CD4-positive, alpha-beta memory T cell (primary cell): ENCODE measurements around the gene TFF3. TPM values are rescaled to one million over a fixed set of nuclear protein-coding genes. Genes with fewer than 3 reads are reported as not detected.
A peak's percentile ranks its signal among the peaks of the same experiment; 100 is the strongest.

Source experiments
- CTCF ChIA-PET: fragments of 350-600 bp; sonication (Branson Sonifier 250); formaldehyde crosslinking; loops from one replicate; lab custom pipeline; 2021; ENCODE audit warnings: inconsistent platforms; ENCODE audit not compliant: partially characterized antibody; lab: Charles Lee
- POLR2A ChIA-PET: fragments of 350-600 bp; sonication (Branson Sonifier 250); formaldehyde crosslinking; loops from one replicate; lab custom pipeline; 2021; ENCODE audit not compliant: partially characterized antibody; lab: Charles Lee
- DNase-seq, 5 donors: peaks; one replicate each; pipeline versions ENCODE4 v3.0.0 to v3.0.0-alpha.2; 2020 to 2022; ENCODE audit warnings: mixed read lengths in 1 of 5
- H3K27ac ChIP-seq: one replicate; pipeline ENCODE4 v1.7.0; 2013; ENCODE audit warnings: low read depth, low read length
- H3K27me3 ChIP-seq: 2 replicates; pipeline ENCODE4 v1.7.0; 2013; ENCODE audit warnings: mild to moderate bottlenecking, low read length, moderate library complexity; ENCODE audit not compliant: insufficient read depth
- H3K36me3 ChIP-seq: 2 replicates; pipeline ENCODE4 v1.7.0; 2013; ENCODE audit warnings: mild to moderate bottlenecking, low read length, moderate library complexity; ENCODE audit not compliant: insufficient read depth
- H3K4me1 ChIP-seq: 2 replicates; pipeline ENCODE4 v1.7.0; 2013; ENCODE audit warnings: mild to moderate bottlenecking, low read length, moderate library complexity; ENCODE audit not compliant: insufficient read depth
- H3K4me3 ChIP-seq, 2 donors: one replicate each; pipeline ENCODE4 v1.7.0; 2013; ENCODE audit warnings: low read length in 2 of 2, mild to moderate bottlenecking in 1 of 2
- H3K9me3 ChIP-seq, 2 donors: one replicate each; pipeline ENCODE4 v1.7.0; 2013; ENCODE audit warnings: low read length in 2 of 2, control low read depth in 1 of 2; ENCODE audit not compliant: control insufficient read depth in 1 of 2
- H3K27ac Mint-ChIP-seq, 7 donors: one replicate each; pipeline ENCODE4 v1.8.0; 2020 to 2021; ENCODE audit warnings: mixed read lengths in 7 of 7, mild to moderate bottlenecking in 6 of 7, inconsistent platforms in 3 of 7, moderate library complexity in 3 of 7
- H3K27me3 Mint-ChIP-seq, 2 donors: one replicate each; pipeline ENCODE4 v1.8.0; 2020 to 2021; ENCODE audit warnings: mixed read lengths in 2 of 2
- H3K36me3 Mint-ChIP-seq, 2 donors: one replicate each; pipeline ENCODE4 v1.8.0; 2020 to 2021; ENCODE audit warnings: mixed read lengths in 2 of 2, inconsistent platforms in 1 of 2, mild to moderate bottlenecking in 1 of 2
- H3K4me1 Mint-ChIP-seq, 4 donors: one replicate each; pipeline ENCODE4 v1.8.0; 2020 to 2021; ENCODE audit warnings: mixed read lengths in 4 of 4, mild to moderate bottlenecking in 1 of 4
- H3K4me3 Mint-ChIP-seq, 8 donors: one replicate each; pipeline ENCODE4 v1.8.0; 2020 to 2021; ENCODE audit warnings: mixed read lengths in 8 of 8, mild to moderate bottlenecking in 7 of 8, moderate library complexity in 6 of 8, inconsistent platforms in 3 of 8
- H3K9me3 Mint-ChIP-seq, 8 donors: one replicate each; pipeline ENCODE4 v1.8.0; 2020 to 2021; ENCODE audit warnings: mixed read lengths in 8 of 8, mild to moderate bottlenecking in 5 of 8, inconsistent platforms in 3 of 8, moderate library complexity in 1 of 8
- intact Hi-C: fragments of 100-400 bp; cut with micrococcal nuclease; formaldehyde crosslinking; loops from one replicate; pipeline ENCODE4 v1.15.1; 2023
- polyA plus RNA-seq, 2 donors: library from polyadenylated mRNA; unstranded; fragments of 300-500 nt; fragmentation: Illumina TruSeq; gene quantifications; one replicate each; pipeline ENCODE4 v1.2.3, GENCODE V29; 2021
- total RNA-seq, 2 experiments: library from RNA; stranded (reverse); gene quantifications; one replicate each; pipeline ENCODE4 v1.2.3, GENCODE V29; 2021

TFF3 gene
- total and polyA plus RNA-seq, 4 experiments from 2014 or later: not detected

- ChIA-PET POLR2A (no interaction called here), CTCF (no interaction called here)
- H3K36me3 ChIP-seq: peaks cover 3% of the 10 kb centered on the region
- no peak overlapping the region for H3K27ac Mint-ChIP-seq
- no peak overlapping the region for H3K4me3 Mint-ChIP-seq
- no peak overlapping the region for H3K4me3 ChIP-seq
- intact Hi-C loops: no loop called here
- H3K4me1 Mint-ChIP-seq: peaks cover 0 to 16% (median 4%) of the 10 kb centered on the region in 4 donors
- H3K27me3 ChIP-seq: no peaks in the 10 kb centered on the region
- no peak for DNase-seq
- H3K36me3 Mint-ChIP-seq: peaks cover 30 to 36% of the 10 kb centered on the region in 2 donors
- no peaks in the 10 kb centered on the region for H3K9me3 Mint-ChIP-seq
- no peaks in the 10 kb centered on the region for H3K4me1 ChIP-seq
- H3K27ac ChIP-seq: no peak overlapping the region
- H3K27me3 Mint-ChIP-seq: no peaks in the 10 kb centered on the region
- no peaks in the 10 kb centered on the region for H3K9me3 ChIP-seq
These were observed 16.6 kb downstream of the TFF3 start for GRCh38 chr21:42298657-42299056.

GRCh38 chr21:42298237-42298636 is 17.0 kb downstream of the TFF3 start:
- Histone ChIP-seq H3K9me3 (no peaks in the 10 kb centered on the region), H3K27ac (no peak overlapping the region), H3K36me3 (peaks cover 7% of the 10 kb centered on the region), H3K4me1 (no peaks in the 10 kb centered on the region), H3K4me3 (no peak overlapping the region), H3K27me3 (no peaks in the 10 kb centered on the region)
- CTCF ChIA-PET: no interaction called here
- DNase-seq: peak in 1 of 5 donors; percentile 1
- no peaks in the 10 kb centered on the region for H3K9me3 Mint-ChIP-seq
- H3K4me3 Mint-ChIP-seq: no peak overlapping the region
- peaks cover 30 to 36% of the 10 kb centered on the region in 2 donors for H3K36me3 Mint-ChIP-seq
- POLR2A ChIA-PET: no interaction called here
- peaks cover 0 to 16% (median 4%) of the 10 kb centered on the region in 4 donors for H3K4me1 Mint-ChIP-seq
- no peaks in the 10 kb centered on the region for H3K27me3 Mint-ChIP-seq
- intact Hi-C loops: no loop called here
- H3K27ac Mint-ChIP-seq: peak overlapping the region in 1 of 7 donors; percentile 32

- Mint-ChIP-seq H3K27ac (peak overlapping the region in 2 of 7 donors; percentile 48 to 62), H3K27me3 (no peaks in the 10 kb centered on the region), H3K4me3 (no peak overlapping the region), H3K9me3 (no peaks in the 10 kb centered on the region), H3K36me3 (peaks cover 30 to 36% of the 10 kb centered on the region in 2 donors), H3K4me1 (peaks cover 0 to 16% (median 4%) of the 10 kb centered on the region in 4 donors)
- Histone ChIP-seq H3K27ac (no peak overlapping the region), H3K9me3 (no peaks in the 10 kb centered on the region), H3K4me3 (no peak overlapping the region), H3K4me1 (no peaks in the 10 kb centered on the region), H3K27me3 (no peaks in the 10 kb centered on the region), H3K36me3 (peaks cover 11% of the 10 kb centered on the region)
- no peak for DNase-seq
- ChIA-PET POLR2A (no interaction called here), CTCF (no interaction called here)
- intact Hi-C loops: no loop called here
These were observed 17.8 kb downstream of the TFF3 start for GRCh38 chr21:42297377-42297776.

DNA sequence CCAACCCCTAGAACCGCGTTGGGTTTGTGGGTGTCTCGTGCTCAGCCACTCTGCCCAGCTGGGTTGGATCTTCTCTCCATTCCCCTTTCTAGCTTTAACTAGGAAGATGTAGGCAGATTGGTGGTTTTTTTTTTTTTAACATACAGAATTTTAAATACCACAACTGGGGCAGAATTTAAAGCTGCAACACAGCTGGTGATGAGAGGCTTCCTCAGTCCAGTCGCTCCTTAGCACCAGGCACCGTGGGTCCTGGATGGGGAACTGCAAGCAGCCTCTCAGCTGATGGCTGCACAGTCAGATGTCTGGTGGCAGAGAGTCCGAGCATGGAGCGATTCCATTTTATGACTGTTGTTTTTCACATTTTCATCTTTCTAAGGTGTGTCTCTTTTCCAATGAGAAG is 18.7 kb downstream of the TFF3 start:
- Mint-ChIP-seq H3K27me3 (no peaks in the 10 kb centered on the region), H3K4me1 (peaks cover 0 to 16% (median 4%) of the 10 kb centered on the region in 4 donors), H3K36me3 (peaks cover 30 to 39% of the 10 kb centered on the region in 2 donors), H3K4me3 (no peak overlapping the region), H3K9me3 (no peaks in the 10 kb centered on the region), H3K27ac (peak overlapping the region in 2 of 7 donors; percentile 31 to 62)
- Histone ChIP-seq H3K27ac (no peak overlapping the region), H3K4me3 (no peak overlapping the region), H3K4me1 (no peaks in the 10 kb centered on the region), H3K36me3 (peaks cover 11% of the 10 kb centered on the region), H3K9me3 (no peaks in the 10 kb centered on the region), H3K27me3 (no peaks in the 10 kb centered on the region)
- DNase-seq: no peak
- ChIA-PET CTCF (interaction anchor here (1.2 kb wide), 1 partner anchor 36 kb away, joined by 3 read pairs; no protein-coding TSS in a partner anchor), POLR2A (no interaction called here)
- intact Hi-C loops: no loop called here

DNA sequence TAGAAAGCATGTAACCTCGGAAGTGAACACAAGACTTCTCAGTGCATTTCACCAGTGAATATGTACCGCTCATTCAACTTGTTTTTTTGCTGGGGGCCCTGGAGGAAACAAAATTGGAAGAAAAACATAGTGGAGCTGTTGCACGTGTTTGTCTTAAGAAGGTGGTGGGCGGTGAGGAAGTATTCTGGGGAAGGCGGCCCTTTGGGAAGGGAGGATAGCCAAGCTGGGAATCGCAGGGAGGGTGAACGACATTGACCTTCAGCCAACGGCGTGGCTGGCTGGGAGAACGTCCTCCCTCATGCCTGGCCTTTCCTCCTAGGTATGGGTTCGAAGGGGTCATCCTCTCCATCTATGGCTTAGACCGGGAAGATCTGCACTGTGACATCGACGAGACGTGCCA is 19.4 kb downstream of the TFF3 start:
- peak overlapping the region in 1 of 8 donors; percentile 36 for H3K4me3 Mint-ChIP-seq
- Histone ChIP-seq H3K4me1 (no peaks in the 10 kb centered on the region), H3K9me3 (no peaks in the 10 kb centered on the region), H3K36me3 (peaks cover 11% of the 10 kb centered on the region), H3K27ac (no peak overlapping the region), H3K4me3 (no peak overlapping the region), H3K27me3 (no peaks in the 10 kb centered on the region)
- POLR2A ChIA-PET: no interaction called here
- H3K27ac Mint-ChIP-seq: peak overlapping the region in 3 of 7 donors; percentile 5 to 73 (median 38)
- CTCF ChIA-PET: interaction anchor here (1.2 kb wide), 1 partner anchor 36 kb away, joined by 3 read pairs; no protein-coding TSS in a partner anchor
- peaks cover 0 to 16% (median 4%) of the 10 kb centered on the region in 4 donors for H3K4me1 Mint-ChIP-seq
- H3K36me3 Mint-ChIP-seq: peaks cover 34 to 43% of the 10 kb centered on the region in 2 donors
- H3K9me3 Mint-ChIP-seq: no peaks in the 10 kb centered on the region
- no peaks in the 10 kb centered on the region for H3K27me3 Mint-ChIP-seq
- intact Hi-C loops: no loop called here
- no peak for DNase-seq

DNA sequence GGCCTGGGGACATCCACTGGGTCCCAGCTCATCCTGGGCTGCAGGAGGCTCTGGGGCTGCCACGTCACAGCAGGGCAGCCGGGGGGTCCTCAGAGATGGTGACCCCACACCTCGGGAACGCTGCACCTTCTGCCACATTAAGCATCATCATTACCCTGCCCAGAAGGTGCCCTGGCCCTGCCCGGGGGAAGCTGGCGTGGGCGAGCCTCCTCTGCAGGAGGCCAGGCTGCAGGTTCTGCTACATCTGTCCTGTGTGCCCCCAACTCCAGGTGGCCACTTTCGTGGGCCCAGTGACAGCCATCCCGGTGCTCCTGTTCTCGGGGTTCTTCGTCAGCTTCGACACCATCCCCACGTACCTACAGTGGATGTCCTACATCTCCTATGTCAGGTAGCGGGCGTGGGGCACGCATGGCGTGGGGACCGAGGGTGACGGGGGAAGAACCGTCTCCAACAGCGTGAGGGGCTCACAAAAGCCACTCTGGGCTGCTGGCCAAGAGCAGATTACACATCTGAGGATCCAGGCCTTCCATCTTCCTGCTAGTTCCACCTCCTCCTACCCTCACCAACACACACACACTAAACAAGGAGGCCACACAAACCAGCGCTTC is 20.8 kb downstream of the TFF3 start:
- Mint-ChIP-seq H3K9me3 (no peaks in the 10 kb centered on the region), H3K27me3 (no peaks in the 10 kb centered on the region), H3K4me1 (peaks cover 0 to 6% (median 2%) of the 10 kb centered on the region in 4 donors), H3K4me3 (no peak overlapping the region), H3K27ac (peak overlapping the region in 3 of 7 donors; percentile 7 to 57 (median 38)), H3K36me3 (peaks cover 44 to 57% of the 10 kb centered on the region in 2 donors)
- peaks cover 18% of the 10 kb centered on the region for H3K36me3 ChIP-seq
- no peaks in the 10 kb centered on the region for H3K27me3 ChIP-seq
- no peak overlapping the region for H3K4me3 ChIP-seq
- CTCF ChIA-PET: no interaction called here
- H3K27ac ChIP-seq: no peak overlapping the region
- H3K4me1 ChIP-seq: no peaks in the 10 kb centered on the region
- POLR2A ChIA-PET: no interaction called here
- H3K9me3 ChIP-seq: no peaks in the 10 kb centered on the region
- DNase-seq: no peak
- intact Hi-C loops: no loop called here

- no peaks in the 10 kb centered on the region for H3K4me1 Mint-ChIP-seq
- no peak overlapping the region for H3K27ac Mint-ChIP-seq
- peaks cover 51 to 64% of the 10 kb centered on the region in 2 donors for H3K36me3 Mint-ChIP-seq
- Histone ChIP-seq H3K4me1 (no peaks in the 10 kb centered on the region), H3K27ac (no peak overlapping the region), H3K4me3 (no peak overlapping the region), H3K36me3 (peaks cover 24% of the 10 kb centered on the region), H3K9me3 (no peaks in the 10 kb centered on the region), H3K27me3 (no peaks in the 10 kb centered on the region)
- DNase-seq: no peak
- H3K4me3 Mint-ChIP-seq: no peak overlapping the region
- CTCF ChIA-PET: no interaction called here
- H3K27me3 Mint-ChIP-seq: no peaks in the 10 kb centered on the region
- intact Hi-C loops: no loop called here
- POLR2A ChIA-PET: no interaction called here
- H3K9me3 Mint-ChIP-seq: no peaks in the 10 kb centered on the region
These were observed 21.4 kb downstream of the TFF3 start for GRCh38 chr21:42293649-42294272.
